ENCODE results near the gene OGFRL1. TPM values are rescaled to one million over a fixed set of nuclear protein-coding genes. Genes with fewer than 3 reads are reported as not detected.

Gene OGFRL1
- total and polyA plus RNA-seq, 7 experiments from 2014 or later = 0.89 to 30.4 (median 4.6) TPM

DNA sequence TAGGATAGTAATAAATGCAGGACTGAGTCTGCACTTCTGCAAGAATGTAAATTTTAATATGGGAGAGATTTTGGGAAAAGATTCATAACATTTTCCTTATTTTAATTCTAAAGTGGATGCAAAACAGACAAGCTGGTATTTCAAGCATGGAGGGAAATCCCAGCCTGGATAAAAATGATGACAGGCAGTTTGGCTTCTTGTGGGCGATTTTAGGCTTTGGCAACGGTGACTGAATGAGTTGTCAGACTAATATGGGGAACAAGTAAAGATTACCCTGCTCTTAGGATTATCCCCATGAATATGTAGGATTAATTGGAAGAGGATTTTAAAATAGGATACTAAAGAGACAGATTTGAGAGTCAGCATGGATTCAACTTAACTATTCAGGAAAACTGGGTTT is 21.0 kb downstream of the OGFRL1 start:
- no peak overlapping the region for H3K27ac ChIP-seq (ENCODE audit: low read depth, low read length)
- no peaks in the 10 kb centered on the region for H3K4me1 ChIP-seq (ENCODE audit: control insufficient read depth in 2 of 2, insufficient read depth in 2 of 2, low read length in 2 of 2)
- H3K27me3 Mint-ChIP-seq = peaks cover 0 to 8% (median 0%) of the 10 kb centered on the region in 5 donors
- no peaks in the 10 kb centered on the region for H3K9me3 Mint-ChIP-seq
- H3K4me1 Mint-ChIP-seq = no peaks in the 10 kb centered on the region
- CTCF ChIA-PET = no interaction called here
- H3K4me3 ChIP-seq (ENCODE audit: low read length) = no peak overlapping the region
- no peaks in the 10 kb centered on the region for H3K9me3 ChIP-seq (ENCODE audit: control insufficient read depth in 2 of 3, low read length in 3 of 3)
- no peaks in the 10 kb centered on the region for H3K27me3 ChIP-seq (ENCODE audit: control insufficient read depth in 2 of 2, insufficient read depth in 2 of 2, low read length in 2 of 2)
- no peak overlapping the region for H3K4me3 Mint-ChIP-seq
- no peaks in the 10 kb centered on the region for H3K36me3 Mint-ChIP-seq
- H3K36me3 ChIP-seq (ENCODE audit: control insufficient read depth in 2 of 3, insufficient read depth in 3 of 3, low read length in 3 of 3) = no peaks in the 10 kb centered on the region
- intact Hi-C loops (cut with micrococcal nuclease) = no loop called here
- POLR2A ChIA-PET = no interaction called here
- H3K27ac Mint-ChIP-seq = no peak overlapping the region
- DNase-seq (no peak), ATAC-seq (no peak)

DNA sequence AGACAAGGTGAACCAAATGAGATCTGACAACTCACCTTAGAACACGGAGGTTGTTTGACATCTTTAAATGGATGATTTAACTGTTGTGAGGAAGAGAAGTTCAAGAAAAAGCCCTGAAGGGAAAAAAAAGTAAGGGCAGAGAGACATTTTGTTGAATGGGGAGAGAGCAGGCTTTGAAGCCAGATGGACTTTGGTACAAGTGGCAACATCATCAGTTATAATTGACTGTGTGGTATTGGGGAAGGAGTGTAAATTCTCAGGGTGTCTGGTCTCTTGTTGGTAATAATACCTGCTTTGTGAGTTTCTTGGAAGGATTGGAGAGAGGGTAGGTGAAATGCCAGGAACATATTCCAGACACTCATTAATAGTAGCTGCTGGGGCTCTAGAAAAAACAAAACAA is 21.6 kb downstream of the OGFRL1 start:
- CTCF ChIA-PET = no interaction called here
- no peak overlapping the region for H3K4me3 ChIP-seq (ENCODE audit: low read length)
- H3K27ac Mint-ChIP-seq = no peak overlapping the region
- no peak overlapping the region for H3K27ac ChIP-seq (ENCODE audit: low read depth, low read length)
- H3K4me1 Mint-ChIP-seq = no peaks in the 10 kb centered on the region
- H3K4me3 Mint-ChIP-seq = no peak overlapping the region
- intact Hi-C loops (cut with micrococcal nuclease) = no loop called here
- ATAC-seq (no peak), DNase-seq (no peak)
- H3K36me3 Mint-ChIP-seq = no peaks in the 10 kb centered on the region
- H3K9me3 Mint-ChIP-seq = no peaks in the 10 kb centered on the region
- no peaks in the 10 kb centered on the region for H3K36me3 ChIP-seq (ENCODE audit: control insufficient read depth in 2 of 3, insufficient read depth in 3 of 3, low read length in 3 of 3)
- no peaks in the 10 kb centered on the region for H3K9me3 ChIP-seq (ENCODE audit: control insufficient read depth in 2 of 3, low read length in 3 of 3)
- H3K27me3 ChIP-seq (ENCODE audit: control insufficient read depth in 2 of 2, insufficient read depth in 2 of 2, low read length in 2 of 2) = no peaks in the 10 kb centered on the region
- H3K4me1 ChIP-seq (ENCODE audit: control insufficient read depth in 2 of 2, insufficient read depth in 2 of 2, low read length in 2 of 2) = no peaks in the 10 kb centered on the region
- POLR2A ChIA-PET = no interaction called here
- H3K27me3 Mint-ChIP-seq = peaks cover 0 to 8% (median under 1%) of the 10 kb centered on the region in 5 donors

DNA sequence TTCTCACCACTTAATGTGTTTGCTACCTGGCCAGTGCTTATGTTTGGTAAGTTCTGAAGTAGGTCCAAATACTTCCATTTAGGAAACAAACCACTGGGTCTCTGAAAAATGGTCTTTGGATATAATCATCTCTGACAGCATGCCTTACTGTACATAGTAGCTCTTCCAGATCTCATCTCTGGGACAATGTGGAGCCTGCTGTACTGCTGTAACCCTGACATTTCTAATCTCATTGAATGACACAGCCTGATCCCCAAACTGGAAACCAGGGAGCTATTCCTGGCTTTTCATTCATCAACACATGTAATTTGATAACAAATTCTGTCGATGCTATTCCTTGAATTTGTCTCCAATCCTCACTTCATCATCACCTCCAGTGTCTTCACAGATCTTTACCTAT is 23.5 kb downstream of the OGFRL1 start:
- DNase-seq = no peak
- no peak overlapping the region for H3K4me3 Mint-ChIP-seq
- H3K9me3 Mint-ChIP-seq = peaks cover 0 to 4% (median 0%) of the 10 kb centered on the region in 11 donors
- no peaks in the 10 kb centered on the region for H3K9me3 ChIP-seq (ENCODE audit: control insufficient read depth in 2 of 3, low read length in 3 of 3)
- intact Hi-C loops (cut with micrococcal nuclease) = no loop called here
- H3K4me1 ChIP-seq (ENCODE audit: control insufficient read depth in 2 of 2, insufficient read depth in 2 of 2, low read length in 2 of 2) = no peaks in the 10 kb centered on the region
- POLR2A ChIA-PET = no interaction called here
- ATAC-seq = no peak
- no peaks in the 10 kb centered on the region for H3K27me3 ChIP-seq (ENCODE audit: control insufficient read depth in 2 of 2, insufficient read depth in 2 of 2, low read length in 2 of 2)
- H3K4me1 Mint-ChIP-seq = no peaks in the 10 kb centered on the region
- CTCF ChIA-PET = interaction anchor here (0.7 kb wide), 1 partner anchor 1544 kb away, joined by 7 read pairs; no protein-coding TSS in a partner anchor
- H3K36me3 Mint-ChIP-seq = no peaks in the 10 kb centered on the region
- H3K27ac ChIP-seq (ENCODE audit: low read depth, low read length) = no peak overlapping the region
- H3K27ac Mint-ChIP-seq = no peak overlapping the region
- no peaks in the 10 kb centered on the region for H3K36me3 ChIP-seq (ENCODE audit: control insufficient read depth in 2 of 3, insufficient read depth in 3 of 3, low read length in 3 of 3)
- no peak overlapping the region for H3K4me3 ChIP-seq (ENCODE audit: low read length)
- H3K27me3 Mint-ChIP-seq = peaks cover 0 to 8% (median 6%) of the 10 kb centered on the region in 5 donors

DNA sequence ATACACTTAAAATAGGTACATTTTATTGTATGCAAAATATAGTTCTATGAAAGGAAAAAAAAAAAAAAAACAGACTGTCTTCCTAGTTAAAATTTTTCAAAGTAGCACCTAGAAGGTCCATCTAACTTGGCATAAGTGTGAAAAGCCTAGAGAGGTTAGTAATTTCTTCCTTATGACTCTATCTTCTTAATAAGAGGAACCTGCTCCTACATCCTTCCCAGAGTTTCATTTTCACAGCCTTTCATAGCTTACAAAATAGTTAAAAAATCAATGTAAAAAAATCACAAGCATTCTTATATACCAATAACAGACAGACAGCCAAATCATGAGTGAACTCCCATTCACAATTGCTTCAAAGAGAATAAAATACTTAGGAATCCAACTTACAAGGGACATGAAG is 28.8 kb downstream of the OGFRL1 start:
- intact Hi-C loops (cut with micrococcal nuclease) = no loop called here
- no peak overlapping the region for H3K4me3 Mint-ChIP-seq
- Histone ChIP-seq H3K36me3 (ENCODE audit: control insufficient read depth in 2 of 3, insufficient read depth in 3 of 3, low read length in 3 of 3) (no peaks in the 10 kb centered on the region), H3K27me3 (ENCODE audit: control insufficient read depth in 2 of 2, insufficient read depth in 2 of 2, low read length in 2 of 2) (no peaks in the 10 kb centered on the region), H3K4me1 (ENCODE audit: control insufficient read depth in 2 of 2, insufficient read depth in 2 of 2, low read length in 2 of 2) (no peaks in the 10 kb centered on the region), H3K4me3 (ENCODE audit: low read length) (no peak overlapping the region), H3K27ac (ENCODE audit: low read depth, low read length) (no peak overlapping the region), H3K9me3 (ENCODE audit: control insufficient read depth in 2 of 3, low read length in 3 of 3) (no peaks in the 10 kb centered on the region)
- POLR2A ChIA-PET = no interaction called here
- no peaks in the 10 kb centered on the region for H3K4me1 Mint-ChIP-seq
- H3K27me3 Mint-ChIP-seq = peaks cover 0 to 8% (median 4%) of the 10 kb centered on the region in 5 donors
- H3K9me3 Mint-ChIP-seq = peaks cover 0 to 4% (median 0%) of the 10 kb centered on the region in 11 donors
- no peak for ATAC-seq
- CTCF ChIA-PET = no interaction called here
- no peak for DNase-seq
- no peaks in the 10 kb centered on the region for H3K36me3 Mint-ChIP-seq
- H3K27ac Mint-ChIP-seq = no peak overlapping the region

DNA sequence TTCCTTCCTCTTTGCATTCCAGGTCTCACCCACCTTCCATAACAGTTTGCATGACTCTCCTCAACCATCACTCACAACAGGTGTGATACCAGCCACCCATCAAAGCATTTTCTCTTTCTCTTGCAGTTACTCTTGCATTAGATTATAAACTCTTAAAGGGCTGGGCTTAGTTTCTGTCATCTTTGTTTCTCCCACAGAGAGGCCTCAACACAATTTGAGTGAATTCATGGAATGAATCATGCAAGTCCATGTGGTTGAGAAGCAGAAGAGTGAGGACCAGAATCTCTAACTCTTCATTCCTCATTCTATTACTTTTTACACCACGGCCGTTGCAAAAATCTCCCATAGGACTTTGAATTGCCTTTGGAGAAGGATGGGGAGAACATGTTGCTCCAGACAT is 31.4 kb downstream of the OGFRL1 start:
- ATAC-seq = no peak
- POLR2A ChIA-PET = no interaction called here
- intact Hi-C loops (cut with micrococcal nuclease) = no loop called here

DNA sequence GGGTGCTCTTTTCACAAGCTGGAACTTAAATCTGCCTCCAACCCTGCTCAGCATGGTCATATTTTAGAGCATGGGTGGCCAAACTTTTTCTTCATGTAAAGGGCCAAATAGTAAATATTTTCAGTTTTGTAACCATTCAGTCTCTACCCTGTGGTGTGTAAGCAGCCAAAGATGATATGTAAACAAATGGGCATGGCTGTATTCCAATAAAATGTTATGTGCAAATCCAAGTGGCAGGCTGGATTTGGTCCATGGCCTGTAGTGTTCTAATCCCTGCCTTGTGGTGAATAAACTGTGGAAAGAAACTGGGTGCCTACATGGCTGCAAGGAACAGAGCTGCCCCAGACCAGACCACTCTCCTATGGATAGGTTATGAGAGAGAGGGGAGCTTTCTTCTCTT is 32.7 kb downstream of the OGFRL1 start:
- H3K9me3 Mint-ChIP-seq = peaks cover 0 to 2% (median 0%) of the 10 kb centered on the region in 11 donors
- no peak for ATAC-seq
- no peak for DNase-seq
- ChIA-PET CTCF (no interaction called here), POLR2A (interaction anchor here (0.6 kb wide), 1 partner anchor 456 kb away, joined by 3 read pairs; no protein-coding TSS in a partner anchor)
- no peaks in the 10 kb centered on the region for H3K27me3 ChIP-seq (ENCODE audit: control insufficient read depth in 2 of 2, insufficient read depth in 2 of 2, low read length in 2 of 2)
- intact Hi-C loops (cut with micrococcal nuclease) = no loop called here
- H3K9me3 ChIP-seq (ENCODE audit: control insufficient read depth in 2 of 3, low read length in 3 of 3) = no peaks in the 10 kb centered on the region
- no peak overlapping the region for H3K27ac Mint-ChIP-seq
- H3K27ac ChIP-seq (ENCODE audit: low read depth, low read length) = no peak overlapping the region
- no peaks in the 10 kb centered on the region for H3K36me3 Mint-ChIP-seq
- no peaks in the 10 kb centered on the region for H3K36me3 ChIP-seq (ENCODE audit: control insufficient read depth in 2 of 3, insufficient read depth in 3 of 3, low read length in 3 of 3)
- H3K4me3 ChIP-seq (ENCODE audit: low read length) = no peak overlapping the region
- H3K4me1 Mint-ChIP-seq = no peaks in the 10 kb centered on the region
- peaks cover 0 to 12% (median 5%) of the 10 kb centered on the region in 5 donors for H3K27me3 Mint-ChIP-seq
- no peak overlapping the region for H3K4me3 Mint-ChIP-seq
- no peaks in the 10 kb centered on the region for H3K4me1 ChIP-seq (ENCODE audit: control insufficient read depth in 2 of 2, insufficient read depth in 2 of 2, low read length in 2 of 2)

More for the DNA sequence above, 31.4 kb downstream of the OGFRL1 start:
- CTCF ChIA-PET = no interaction called here
- Mint-ChIP-seq H3K27ac (no peak overlapping the region), H3K4me1 (no peaks in the 10 kb centered on the region), H3K9me3 (peaks cover 0 to 4% (median 1%) of the 10 kb centered on the region in 11 donors), H3K36me3 (no peaks in the 10 kb centered on the region), H3K27me3 (peaks cover 0 to 8% (median 5%) of the 10 kb centered on the region in 5 donors), H3K4me3 (no peak overlapping the region)
- no peak overlapping the region for H3K4me3 ChIP-seq (ENCODE audit: low read length)
- DNase-seq = no peak
- no peaks in the 10 kb centered on the region for H3K4me1 ChIP-seq (ENCODE audit: control insufficient read depth in 2 of 2, insufficient read depth in 2 of 2, low read length in 2 of 2)
- no peaks in the 10 kb centered on the region for H3K9me3 ChIP-seq (ENCODE audit: control insufficient read depth in 2 of 3, low read length in 3 of 3)
- H3K36me3 ChIP-seq (ENCODE audit: control insufficient read depth in 2 of 3, insufficient read depth in 3 of 3, low read length in 3 of 3) = no peaks in the 10 kb centered on the region
- H3K27me3 ChIP-seq (ENCODE audit: control insufficient read depth in 2 of 2, insufficient read depth in 2 of 2, low read length in 2 of 2) = no peaks in the 10 kb centered on the region
- no peak overlapping the region for H3K27ac ChIP-seq (ENCODE audit: low read depth, low read length)

DNA sequence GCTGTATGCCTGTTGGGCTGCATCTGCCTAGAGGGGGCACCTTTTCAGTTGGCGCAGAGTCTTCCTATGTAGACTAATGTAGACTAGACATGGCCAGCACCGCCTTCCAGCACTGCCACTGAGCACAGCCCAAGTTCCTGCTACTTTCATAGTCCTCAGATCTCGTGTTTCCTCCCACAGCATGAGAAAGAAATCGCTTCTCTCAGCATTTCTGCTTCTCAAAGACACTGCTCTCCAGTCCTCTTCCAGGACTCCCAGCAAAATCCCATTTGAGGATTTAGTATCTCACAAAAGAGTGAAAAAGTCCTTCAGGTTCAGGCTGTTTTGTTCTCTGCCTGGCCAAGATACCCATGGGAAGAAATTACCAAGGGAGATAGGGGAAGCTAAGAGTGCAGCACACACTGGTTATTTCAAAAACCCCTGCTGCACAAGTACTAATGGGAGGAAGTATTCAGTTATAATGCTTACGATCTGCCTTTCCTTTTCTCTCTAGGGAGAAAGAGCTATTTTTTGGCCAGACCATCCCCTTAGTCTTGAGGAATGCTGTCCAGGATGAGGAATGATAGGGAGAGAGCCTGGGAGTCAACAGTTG is 35.7 kb downstream of the OGFRL1 start:
- no peak overlapping the region for H3K4me3 ChIP-seq (ENCODE audit: low read length)
- Mint-ChIP-seq H3K4me1 (no peaks in the 10 kb centered on the region), H3K9me3 (peaks cover 0 to 2% (median 0%) of the 10 kb centered on the region in 11 donors), H3K27me3 (peaks cover 4 to 22% (median 6%) of the 10 kb centered on the region in 5 donors), H3K36me3 (no peaks in the 10 kb centered on the region), H3K27ac (no peak overlapping the region), H3K4me3 (no peak overlapping the region)
- no peak overlapping the region for H3K27ac ChIP-seq (ENCODE audit: low read depth, low read length)
- no peaks in the 10 kb centered on the region for H3K27me3 ChIP-seq (ENCODE audit: control insufficient read depth in 2 of 2, insufficient read depth in 2 of 2, low read length in 2 of 2)
- POLR2A ChIA-PET = no interaction called here
- no peaks in the 10 kb centered on the region for H3K36me3 ChIP-seq (ENCODE audit: control insufficient read depth in 2 of 3, insufficient read depth in 3 of 3, low read length in 3 of 3)
- no peaks in the 10 kb centered on the region for H3K9me3 ChIP-seq (ENCODE audit: control insufficient read depth in 2 of 3, low read length in 3 of 3)
- no peaks in the 10 kb centered on the region for H3K4me1 ChIP-seq (ENCODE audit: control insufficient read depth in 2 of 2, insufficient read depth in 2 of 2, low read length in 2 of 2)
- no peak for DNase-seq
- CTCF ChIA-PET = no interaction called here
- ATAC-seq = no peak
- intact Hi-C loops (cut with micrococcal nuclease) = no loop called here
